Osteocyte (in vitro differentiated cells): Measurements from ENCODE around the gene F8. TPM values are rescaled to one million over a fixed set of nuclear protein-coding genes. Genes with fewer than 3 reads are reported as not detected.

Experiments used
- DNase-seq: peaks from one replicate; pipeline ENCODE4 v3.0.0; 2021; ENCODE audit warnings: mixed read lengths; ENCODE audit not compliant: unreplicated experiment; ENCODE audit errors: extremely low spot score
- H3K27ac Mint-ChIP-seq: one replicate; pipeline ENCODE4 v1.8.0; 2021; ENCODE audit warnings: mild to moderate bottlenecking, mixed read lengths; ENCODE audit not compliant: unreplicated experiment
- H3K27me3 Mint-ChIP-seq: one replicate; pipeline ENCODE4 v1.8.0; 2021; ENCODE audit warnings: mixed read lengths; ENCODE audit not compliant: unreplicated experiment
- H3K36me3 Mint-ChIP-seq: one replicate; pipeline ENCODE4 v1.8.0; 2021; ENCODE audit warnings: mixed read lengths; ENCODE audit not compliant: unreplicated experiment
- H3K4me1 Mint-ChIP-seq: one replicate; pipeline ENCODE4 v1.8.0; 2021; ENCODE audit warnings: mixed read lengths; ENCODE audit not compliant: unreplicated experiment
- H3K4me3 Mint-ChIP-seq: one replicate; pipeline ENCODE4 v1.8.0; 2021; ENCODE audit warnings: mild to moderate bottlenecking, moderate library complexity, mixed read lengths; ENCODE audit not compliant: unreplicated experiment
- H3K9me3 Mint-ChIP-seq: one replicate; pipeline ENCODE4 v1.8.0; 2021; ENCODE audit warnings: mixed read lengths; ENCODE audit not compliant: unreplicated experiment
- total RNA-seq: library from RNA; stranded (reverse); gene quantifications from 2 replicates; pipeline ENCODE4 v1.2.1, GENCODE V29; 2021
- TF ChIP-seq, protein P1 (sequence below): fragments of 200-600 bp; sonication (generic); IDR thresholded peaks from 2 replicates; pipeline ENCODE4 v1.5.0; 2021; ENCODE audit warnings: antibody characterized with exemption, mild to moderate bottlenecking, moderate library complexity

The F8 gene
- total RNA-seq, 1 donor from 2014 or later, result 2.2 TPM

- peaks cover 18% of the 10 kb centered on the region for H3K9me3 Mint-ChIP-seq
- no peak overlapping the region for H3K27ac Mint-ChIP-seq
- TF ChIP-seq, protein P1, sequence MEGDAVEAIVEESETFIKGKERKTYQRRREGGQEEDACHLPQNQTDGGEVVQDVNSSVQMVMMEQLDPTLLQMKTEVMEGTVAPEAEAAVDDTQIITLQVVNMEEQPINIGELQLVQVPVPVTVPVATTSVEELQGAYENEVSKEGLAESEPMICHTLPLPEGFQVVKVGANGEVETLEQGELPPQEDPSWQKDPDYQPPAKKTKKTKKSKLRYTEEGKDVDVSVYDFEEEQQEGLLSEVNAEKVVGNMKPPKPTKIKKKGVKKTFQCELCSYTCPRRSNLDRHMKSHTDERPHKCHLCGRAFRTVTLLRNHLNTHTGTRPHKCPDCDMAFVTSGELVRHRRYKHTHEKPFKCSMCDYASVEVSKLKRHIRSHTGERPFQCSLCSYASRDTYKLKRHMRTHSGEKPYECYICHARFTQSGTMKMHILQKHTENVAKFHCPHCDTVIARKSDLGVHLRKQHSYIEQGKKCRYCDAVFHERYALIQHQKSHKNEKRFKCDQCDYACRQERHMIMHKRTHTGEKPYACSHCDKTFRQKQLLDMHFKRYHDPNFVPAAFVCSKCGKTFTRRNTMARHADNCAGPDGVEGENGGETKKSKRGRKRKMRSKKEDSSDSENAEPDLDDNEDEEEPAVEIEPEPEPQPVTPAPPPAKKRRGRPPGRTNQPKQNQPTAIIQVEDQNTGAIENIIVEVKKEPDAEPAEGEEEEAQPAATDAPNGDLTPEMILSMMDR, result no peak
- DNase-seq, result no peak
- no peaks in the 10 kb centered on the region for H3K36me3 Mint-ChIP-seq
- no peaks in the 10 kb centered on the region for H3K27me3 Mint-ChIP-seq
- H3K4me3 Mint-ChIP-seq, result peak overlapping the region; percentile 72
- H3K4me1 Mint-ChIP-seq, result peaks cover 2% of the 10 kb centered on the region
These were observed 41.5 kb downstream of the F8 start for GRCh38 chrX:154981116-154981411.

GRCh38 chrX:154980330-154981115 is 42.0 kb downstream of the F8 start:
- H3K9me3 Mint-ChIP-seq, result peaks cover 18% of the 10 kb centered on the region
- H3K4me1 Mint-ChIP-seq, result peaks cover 2% of the 10 kb centered on the region
- TF ChIP-seq, protein P1, result peak; percentile 73
- no peak overlapping the region for H3K27ac Mint-ChIP-seq
- no peaks in the 10 kb centered on the region for H3K36me3 Mint-ChIP-seq
- H3K27me3 Mint-ChIP-seq, result no peaks in the 10 kb centered on the region
- H3K4me3 Mint-ChIP-seq, result peak overlapping the region; percentile 72
- peak; percentile 87 for DNase-seq

DNA sequence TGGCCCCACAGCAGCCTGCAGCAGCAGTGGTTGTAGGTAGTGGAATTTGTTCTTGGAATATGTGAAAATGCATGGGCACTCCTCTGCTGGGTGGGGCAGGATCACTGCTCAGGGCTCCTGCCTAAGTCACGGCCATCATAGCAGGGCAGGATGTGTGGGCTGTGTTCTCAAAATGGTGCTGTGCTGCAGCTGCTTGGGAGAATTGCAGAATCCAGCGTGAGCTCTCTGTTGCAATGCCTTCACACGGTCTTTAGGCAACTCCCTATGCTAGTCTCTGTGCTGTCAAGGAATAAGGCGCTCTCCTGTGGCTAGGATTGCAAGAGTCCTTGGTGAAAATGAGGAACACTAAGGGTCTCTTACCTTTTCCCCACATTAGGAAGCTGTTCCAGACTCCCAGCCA is 42.9 kb downstream of the F8 start:
- Mint-ChIP-seq H3K36me3 (no peaks in the 10 kb centered on the region), H3K9me3 (peaks cover 18% of the 10 kb centered on the region), H3K27me3 (peaks cover 4% of the 10 kb centered on the region), H3K27ac (no peak overlapping the region), H3K4me3 (no peak overlapping the region), H3K4me1 (peaks cover 2% of the 10 kb centered on the region)
- DNase-seq, result no peak
- TF ChIP-seq, protein P1, result no peak

- no peak for DNase-seq
- TF ChIP-seq, protein P1, result no peak
- Mint-ChIP-seq H3K27ac (no peak overlapping the region), H3K4me3 (no peak overlapping the region), H3K4me1 (no peaks in the 10 kb centered on the region), H3K27me3 (peaks cover 7% of the 10 kb centered on the region), H3K9me3 (peaks cover 31% of the 10 kb centered on the region), H3K36me3 (no peaks in the 10 kb centered on the region)
These were observed 54.2 kb downstream of the F8 start for GRCh38 chrX:154968353-154968752.

- H3K27ac Mint-ChIP-seq, result no peak overlapping the region
- TF ChIP-seq, protein P1, result no peak
- H3K9me3 Mint-ChIP-seq, result peaks cover 32% of the 10 kb centered on the region
- no peaks in the 10 kb centered on the region for H3K4me1 Mint-ChIP-seq
- H3K36me3 Mint-ChIP-seq, result no peaks in the 10 kb centered on the region
- no peak overlapping the region for H3K4me3 Mint-ChIP-seq
- peaks cover 7% of the 10 kb centered on the region for H3K27me3 Mint-ChIP-seq
- no peak for DNase-seq
These were observed 54.9 kb downstream of the F8 start for GRCh38 chrX:154967603-154968002.
